Measurements from ENCODE around the gene ERI3. TPM values are rescaled to one million over a fixed set of nuclear protein-coding genes. Genes with fewer than 3 reads are reported as not detected.

Gene ERI3
- total RNA-seq, 1 experiment from 2014 or later: 83.3 TPM

DNA sequence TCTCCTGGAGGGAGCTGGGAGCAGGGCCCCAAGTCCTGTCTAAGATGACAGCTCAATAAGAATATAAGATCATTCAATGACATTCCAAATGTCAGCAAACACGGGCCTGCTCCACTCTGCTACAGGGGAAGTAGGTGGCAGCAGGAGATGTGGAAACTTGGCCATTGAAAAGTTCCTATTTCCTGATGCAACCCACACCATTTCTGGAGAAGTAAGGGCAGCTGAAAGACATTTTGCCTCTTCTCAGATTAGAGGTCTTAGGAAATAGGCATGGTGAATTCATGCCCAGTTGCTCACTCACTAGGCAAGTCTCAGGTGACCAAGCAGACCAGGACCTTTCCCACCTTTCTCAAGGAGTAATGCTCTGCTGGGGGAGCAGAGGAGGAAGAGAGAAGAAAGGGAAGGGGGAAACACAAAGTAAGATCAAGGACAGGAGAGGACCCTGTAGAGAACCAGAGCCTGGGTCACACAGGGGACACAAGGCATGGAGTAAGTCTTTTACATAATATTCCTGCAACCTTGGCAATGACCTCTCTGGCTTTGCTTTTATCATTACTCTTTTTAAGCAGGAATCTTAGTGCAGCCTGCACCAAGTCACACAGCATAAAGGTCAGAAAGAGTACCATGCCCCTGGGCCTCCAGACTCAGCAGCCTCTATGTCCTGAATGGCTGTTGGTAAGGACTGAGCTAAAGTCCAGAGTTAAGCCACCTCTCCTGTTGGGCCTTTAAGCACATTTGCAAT, 72.9 kb downstream of the ERI3 start:
- Histone ChIP-seq H3K27ac (ENCODE audit: low read length) (no peak overlapping the region), H3K4me1 (ENCODE audit: control insufficient read depth, insufficient read depth, low read length) (peaks cover 4% of the 10 kb centered on the region), H3K9me3 (ENCODE audit: control insufficient read depth, insufficient read depth, low read depth, low read length) (no peaks in the 10 kb centered on the region), H3K27me3 (ENCODE audit: control insufficient read depth, insufficient read depth, low read length) (no peaks in the 10 kb centered on the region), H3K4me3 (ENCODE audit: low read depth in 2 of 2, low read length in 2 of 2) (no peak overlapping the region), H3K36me3 (ENCODE audit: control insufficient read depth, insufficient read depth, low read length) (no peaks in the 10 kb centered on the region)
- in situ Hi-C loops (cut with HindIII; ENCODE audit: low pct_unique_long_range_greater_than_20kb, low sequenced_read_pairs): no loop called here
- no peak for DNase-seq (ENCODE audit: low read depth, low spot score)
- CTCF ChIA-PET: no interaction called here
- TF ChIP-seq CTCF (IDR thresholded peaks at IDR 0.05) (no peak), SIN3A (IDR thresholded peaks at IDR 0.05; ENCODE audit: borderline replicate concordance, insufficient read depth, low read depth, low read length) (no peak), TCF7L2 (IDR thresholded peaks at IDR 0.05; ENCODE audit: low read depth, low read length) (no peak)
- TF ChIP-seq, protein P1, sequence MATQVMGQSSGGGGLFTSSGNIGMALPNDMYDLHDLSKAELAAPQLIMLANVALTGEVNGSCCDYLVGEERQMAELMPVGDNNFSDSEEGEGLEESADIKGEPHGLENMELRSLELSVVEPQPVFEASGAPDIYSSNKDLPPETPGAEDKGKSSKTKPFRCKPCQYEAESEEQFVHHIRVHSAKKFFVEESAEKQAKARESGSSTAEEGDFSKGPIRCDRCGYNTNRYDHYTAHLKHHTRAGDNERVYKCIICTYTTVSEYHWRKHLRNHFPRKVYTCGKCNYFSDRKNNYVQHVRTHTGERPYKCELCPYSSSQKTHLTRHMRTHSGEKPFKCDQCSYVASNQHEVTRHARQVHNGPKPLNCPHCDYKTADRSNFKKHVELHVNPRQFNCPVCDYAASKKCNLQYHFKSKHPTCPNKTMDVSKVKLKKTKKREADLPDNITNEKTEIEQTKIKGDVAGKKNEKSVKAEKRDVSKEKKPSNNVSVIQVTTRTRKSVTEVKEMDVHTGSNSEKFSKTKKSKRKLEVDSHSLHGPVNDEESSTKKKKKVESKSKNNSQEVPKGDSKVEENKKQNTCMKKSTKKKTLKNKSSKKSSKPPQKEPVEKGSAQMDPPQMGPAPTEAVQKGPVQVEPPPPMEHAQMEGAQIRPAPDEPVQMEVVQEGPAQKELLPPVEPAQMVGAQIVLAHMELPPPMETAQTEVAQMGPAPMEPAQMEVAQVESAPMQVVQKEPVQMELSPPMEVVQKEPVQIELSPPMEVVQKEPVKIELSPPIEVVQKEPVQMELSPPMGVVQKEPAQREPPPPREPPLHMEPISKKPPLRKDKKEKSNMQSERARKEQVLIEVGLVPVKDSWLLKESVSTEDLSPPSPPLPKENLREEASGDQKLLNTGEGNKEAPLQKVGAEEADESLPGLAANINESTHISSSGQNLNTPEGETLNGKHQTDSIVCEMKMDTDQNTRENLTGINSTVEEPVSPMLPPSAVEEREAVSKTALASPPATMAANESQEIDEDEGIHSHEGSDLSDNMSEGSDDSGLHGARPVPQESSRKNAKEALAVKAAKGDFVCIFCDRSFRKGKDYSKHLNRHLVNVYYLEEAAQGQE (IDR thresholded peaks at IDR 0.05; ENCODE audit: insufficient read depth in 1 of 2, low read depth in 2 of 2, low read length in 1 of 2): no peak
- no peak for ATAC-seq
- POLR2A ChIA-PET: no interaction called here
- intact Hi-C loops (cut with micrococcal nuclease; ENCODE audit: unreplicated experiment): no loop called here
- BruUV-seq (replicated peaks): no TSS peak

GRCh38 chr1:44276901-44277300, 78.2 kb downstream of the ERI3 start:
- ATAC-seq: no peak
- no peak for TF ChIP-seq CTCF (IDR thresholded peaks at IDR 0.05)
- TF ChIP-seq POLR2AphosphoS5 (IDR thresholded peaks at IDR 0.05; ENCODE audit: low read depth, low read length): no peak
- TF ChIP-seq SIN3A (IDR thresholded peaks at IDR 0.05; ENCODE audit: borderline replicate concordance, insufficient read depth, low read depth, low read length): no peak
- TF ChIP-seq TCF7L2 (IDR thresholded peaks at IDR 0.05; ENCODE audit: low read depth, low read length): no peak
- TF ChIP-seq, protein P1 (IDR thresholded peaks at IDR 0.05; ENCODE audit: insufficient read depth in 1 of 2, low read depth in 2 of 2, low read length in 1 of 2): no peak
- ChIA-PET POLR2A (no interaction called here), CTCF (no interaction called here)
- Histone ChIP-seq H3K4me1 (ENCODE audit: control insufficient read depth, insufficient read depth, low read length) (no peaks in the 10 kb centered on the region), H3K36me3 (ENCODE audit: control insufficient read depth, insufficient read depth, low read length) (no peaks in the 10 kb centered on the region), H3K27ac (ENCODE audit: low read length) (no peak overlapping the region), H3K9me3 (ENCODE audit: control insufficient read depth, insufficient read depth, low read depth, low read length) (no peaks in the 10 kb centered on the region), H3K4me3 (ENCODE audit: low read depth in 2 of 2, low read length in 2 of 2) (no peak overlapping the region), H3K27me3 (ENCODE audit: control insufficient read depth, insufficient read depth, low read length) (no peaks in the 10 kb centered on the region)
- in situ Hi-C loops (cut with HindIII; ENCODE audit: low pct_unique_long_range_greater_than_20kb, low sequenced_read_pairs) (no loop called here), intact Hi-C loops (cut with micrococcal nuclease; ENCODE audit: unreplicated experiment) (no loop called here)
- no TSS peak for BruUV-seq (replicated peaks)
- no peak for DNase-seq (ENCODE audit: low read depth, low spot score)
